WI38 (cell line): ENCODE measurements around the gene SUMO4.

Experiments
- H3K4me3 ChIP-seq: 2 replicates; pipeline ENCODE4 v1.5.1; 2011; ENCODE audit warnings: low read depth, mild to moderate bottlenecking, control low read depth, low read length
- TF ChIP-seq, protein P1 (sequence below): IDR thresholded peaks from 2 replicates; pipeline ENCODE4 v1.5.1; 2012; ENCODE audit warnings: low read depth, mild to moderate bottlenecking, control low read depth, low read length

The SUMO4 gene

DNA sequence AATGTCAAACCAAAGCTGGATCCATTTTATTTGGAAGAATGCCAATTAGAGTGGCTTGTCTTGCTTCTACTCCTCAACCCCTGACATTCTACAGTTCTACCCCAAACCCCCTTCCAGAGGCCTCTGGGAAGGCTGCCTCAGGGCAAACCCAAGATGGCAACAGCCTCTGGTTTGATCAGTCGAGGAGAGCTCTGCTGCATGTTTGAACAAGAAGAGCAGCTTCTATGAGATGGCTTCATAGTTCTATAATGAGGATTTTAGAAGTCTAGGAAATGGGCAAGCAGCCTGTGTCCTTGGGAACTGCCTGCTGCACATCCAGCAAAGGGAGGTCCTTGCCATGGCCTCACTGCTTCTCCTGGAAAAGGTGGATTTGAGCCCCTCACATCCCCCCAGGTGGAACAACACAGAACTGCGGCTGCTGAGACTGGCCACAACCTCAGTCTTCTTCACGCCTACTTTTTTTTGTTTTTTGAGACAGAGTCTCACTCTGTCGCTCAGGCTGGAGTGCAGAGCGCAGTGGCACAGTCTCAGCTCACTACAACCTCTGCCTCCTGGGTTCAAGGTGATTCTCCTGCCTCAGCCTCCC lies 46.8 kb downstream of the SUMO4 start:
- TF ChIP-seq, protein P1, sequence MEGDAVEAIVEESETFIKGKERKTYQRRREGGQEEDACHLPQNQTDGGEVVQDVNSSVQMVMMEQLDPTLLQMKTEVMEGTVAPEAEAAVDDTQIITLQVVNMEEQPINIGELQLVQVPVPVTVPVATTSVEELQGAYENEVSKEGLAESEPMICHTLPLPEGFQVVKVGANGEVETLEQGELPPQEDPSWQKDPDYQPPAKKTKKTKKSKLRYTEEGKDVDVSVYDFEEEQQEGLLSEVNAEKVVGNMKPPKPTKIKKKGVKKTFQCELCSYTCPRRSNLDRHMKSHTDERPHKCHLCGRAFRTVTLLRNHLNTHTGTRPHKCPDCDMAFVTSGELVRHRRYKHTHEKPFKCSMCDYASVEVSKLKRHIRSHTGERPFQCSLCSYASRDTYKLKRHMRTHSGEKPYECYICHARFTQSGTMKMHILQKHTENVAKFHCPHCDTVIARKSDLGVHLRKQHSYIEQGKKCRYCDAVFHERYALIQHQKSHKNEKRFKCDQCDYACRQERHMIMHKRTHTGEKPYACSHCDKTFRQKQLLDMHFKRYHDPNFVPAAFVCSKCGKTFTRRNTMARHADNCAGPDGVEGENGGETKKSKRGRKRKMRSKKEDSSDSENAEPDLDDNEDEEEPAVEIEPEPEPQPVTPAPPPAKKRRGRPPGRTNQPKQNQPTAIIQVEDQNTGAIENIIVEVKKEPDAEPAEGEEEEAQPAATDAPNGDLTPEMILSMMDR, result no peak
- no peak overlapping the region for H3K4me3 ChIP-seq

GRCh38 chr6:149448821-149449453 lies 48.9 kb downstream of the SUMO4 start:
- TF ChIP-seq, protein P1, result no peak
- H3K4me3 ChIP-seq, result no peak overlapping the region

DNA sequence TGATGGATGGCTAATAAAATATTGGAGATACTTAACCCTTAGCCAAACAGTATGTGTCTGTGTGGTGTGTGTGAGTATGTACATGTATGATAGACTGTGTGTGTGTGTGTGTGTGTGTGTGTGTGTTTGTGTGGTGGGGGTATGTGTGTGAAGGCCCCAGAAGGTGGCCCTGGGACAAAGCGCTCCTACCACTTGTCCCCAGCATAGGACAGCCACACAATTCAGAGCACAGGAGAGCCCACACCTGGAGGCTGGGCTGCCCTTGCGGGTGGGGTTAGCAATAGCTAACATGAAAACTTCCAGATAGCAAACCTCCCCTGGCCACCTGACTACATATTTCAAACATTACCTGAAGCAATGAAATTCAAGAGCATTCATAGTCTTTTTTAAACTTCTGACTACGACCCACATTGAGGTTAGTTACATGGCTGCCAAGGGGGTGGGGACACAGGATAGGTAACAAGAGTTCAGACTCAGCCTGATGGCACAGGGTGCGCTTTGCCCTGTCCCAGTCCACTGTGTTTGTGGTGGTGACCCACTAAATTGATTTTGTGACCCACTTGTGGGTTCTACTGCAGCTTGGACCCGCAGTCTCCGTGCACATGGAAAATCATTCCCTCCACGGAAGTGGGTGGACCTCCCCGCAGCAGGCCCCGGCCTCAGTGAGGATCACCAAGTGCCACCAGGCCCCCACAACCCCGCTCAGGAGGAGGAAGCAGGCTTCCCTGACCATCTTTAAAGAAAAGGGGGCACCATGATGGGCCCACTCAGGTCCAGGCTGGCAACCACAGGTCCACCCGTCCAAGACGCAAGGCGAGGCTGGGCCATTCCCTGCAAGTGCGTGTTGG lies 50.0 kb downstream of the SUMO4 start:
- TF ChIP-seq, protein P1, result no peak
- H3K4me3 ChIP-seq, result no peak overlapping the region
